ENCODE data around the gene ZNF385B. TPM values are rescaled to one million over a fixed set of nuclear protein-coding genes. Genes with fewer than 3 reads are reported as not detected.

The ZNF385B gene
- total RNA-seq, 1 experiment from 2014 or later: 0.77 TPM

- CTCF ChIA-PET: no interaction called here
- H3K27me3 Mint-ChIP-seq (ENCODE audit: insufficient read depth, unreplicated experiment): no peaks in the 10 kb centered on the region
- POLR2A ChIA-PET: no interaction called here
Observed at GRCh38 chr2:179686718-179687342, 174.6 kb downstream of the ZNF385B start.

DNA sequence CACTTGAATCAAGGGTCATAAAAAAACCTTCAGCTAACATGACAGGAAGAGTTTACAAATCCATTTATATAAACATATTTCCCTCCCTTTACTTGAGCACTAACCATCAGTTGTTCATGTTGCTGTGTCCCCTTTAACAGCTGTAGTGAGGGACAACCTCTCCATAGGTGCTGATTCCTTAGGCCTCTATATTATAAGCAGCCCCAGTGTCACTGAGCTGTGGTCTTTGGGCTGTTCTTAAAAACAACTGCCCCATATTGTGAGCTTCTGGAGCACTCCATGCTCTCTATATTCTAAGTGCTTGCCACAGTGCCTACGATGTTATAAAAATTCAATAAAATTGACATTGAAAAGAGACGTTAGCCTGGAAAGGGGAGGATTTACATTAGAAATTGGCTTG, 175.3 kb downstream of the ZNF385B start:
- DNase-seq: no peak
- H3K27me3 Mint-ChIP-seq (ENCODE audit: insufficient read depth, unreplicated experiment): no peaks in the 10 kb centered on the region
- TF ChIP-seq, protein P1, sequence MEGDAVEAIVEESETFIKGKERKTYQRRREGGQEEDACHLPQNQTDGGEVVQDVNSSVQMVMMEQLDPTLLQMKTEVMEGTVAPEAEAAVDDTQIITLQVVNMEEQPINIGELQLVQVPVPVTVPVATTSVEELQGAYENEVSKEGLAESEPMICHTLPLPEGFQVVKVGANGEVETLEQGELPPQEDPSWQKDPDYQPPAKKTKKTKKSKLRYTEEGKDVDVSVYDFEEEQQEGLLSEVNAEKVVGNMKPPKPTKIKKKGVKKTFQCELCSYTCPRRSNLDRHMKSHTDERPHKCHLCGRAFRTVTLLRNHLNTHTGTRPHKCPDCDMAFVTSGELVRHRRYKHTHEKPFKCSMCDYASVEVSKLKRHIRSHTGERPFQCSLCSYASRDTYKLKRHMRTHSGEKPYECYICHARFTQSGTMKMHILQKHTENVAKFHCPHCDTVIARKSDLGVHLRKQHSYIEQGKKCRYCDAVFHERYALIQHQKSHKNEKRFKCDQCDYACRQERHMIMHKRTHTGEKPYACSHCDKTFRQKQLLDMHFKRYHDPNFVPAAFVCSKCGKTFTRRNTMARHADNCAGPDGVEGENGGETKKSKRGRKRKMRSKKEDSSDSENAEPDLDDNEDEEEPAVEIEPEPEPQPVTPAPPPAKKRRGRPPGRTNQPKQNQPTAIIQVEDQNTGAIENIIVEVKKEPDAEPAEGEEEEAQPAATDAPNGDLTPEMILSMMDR (IDR thresholded peaks at IDR 0.05; ENCODE audit: insufficient read depth in 1 of 2, low read depth in 1 of 2, low read length in 1 of 2, severe bottlenecking in 1 of 2, unreplicated experiment in 1 of 2): no peak
- POLR2A ChIA-PET: no interaction called here
- H3K36me3 Mint-ChIP-seq (ENCODE audit: insufficient read depth, unreplicated experiment): no peaks in the 10 kb centered on the region
- H3K4me1 Mint-ChIP-seq (ENCODE audit: low read depth, unreplicated experiment): no peaks in the 10 kb centered on the region
- H3K27ac Mint-ChIP-seq (ENCODE audit: unreplicated experiment): no peak overlapping the region
- no peaks in the 10 kb centered on the region for H3K27me3 ChIP-seq (replicated peaks; ENCODE audit: control insufficient read depth, insufficient read depth, low read length)
- no peaks in the 10 kb centered on the region for H3K9me3 ChIP-seq
- no peaks in the 10 kb centered on the region for H3K9me3 Mint-ChIP-seq (ENCODE audit: unreplicated experiment)
- no peaks in the 10 kb centered on the region for H3K4me1 ChIP-seq
- CTCF ChIA-PET: no interaction called here
- no peaks in the 10 kb centered on the region for H3K36me3 ChIP-seq (ENCODE audit: control insufficient read depth, insufficient read depth, low read length)
- H3K4me3 ChIP-seq (ENCODE audit: low read depth, low read length): no peak overlapping the region
- intact Hi-C loops (cut with micrococcal nuclease; ENCODE audit: unreplicated experiment): no loop called here
- BruUV-seq (replicated peaks): no TSS peak
- H3K4me3 Mint-ChIP-seq (ENCODE audit: unreplicated experiment): no peak overlapping the region

More at GRCh38 chr2:179686718-179687342, 174.6 kb downstream of the ZNF385B start:
- Histone ChIP-seq H3K27me3 (replicated peaks; ENCODE audit: control insufficient read depth, insufficient read depth, low read length) (no peaks in the 10 kb centered on the region), H3K36me3 (ENCODE audit: control insufficient read depth, insufficient read depth, low read length) (no peaks in the 10 kb centered on the region), H3K9me3 (no peaks in the 10 kb centered on the region), H3K4me3 (ENCODE audit: low read depth, low read length) (no peak overlapping the region), H3K4me1 (no peaks in the 10 kb centered on the region)
- Mint-ChIP-seq H3K9me3 (ENCODE audit: unreplicated experiment) (no peaks in the 10 kb centered on the region), H3K4me1 (ENCODE audit: low read depth, unreplicated experiment) (no peaks in the 10 kb centered on the region), H3K27ac (ENCODE audit: unreplicated experiment) (no peak overlapping the region), H3K36me3 (ENCODE audit: insufficient read depth, unreplicated experiment) (no peaks in the 10 kb centered on the region), H3K4me3 (ENCODE audit: unreplicated experiment) (no peak overlapping the region)
- DNase-seq: no peak
- intact Hi-C loops (cut with micrococcal nuclease; ENCODE audit: unreplicated experiment): no loop called here
- TF ChIP-seq, protein P1 (IDR thresholded peaks at IDR 0.05; ENCODE audit: insufficient read depth in 1 of 2, low read depth in 1 of 2, low read length in 1 of 2, severe bottlenecking in 1 of 2, unreplicated experiment in 1 of 2): no peak
- BruUV-seq (replicated peaks): no TSS peak

DNA sequence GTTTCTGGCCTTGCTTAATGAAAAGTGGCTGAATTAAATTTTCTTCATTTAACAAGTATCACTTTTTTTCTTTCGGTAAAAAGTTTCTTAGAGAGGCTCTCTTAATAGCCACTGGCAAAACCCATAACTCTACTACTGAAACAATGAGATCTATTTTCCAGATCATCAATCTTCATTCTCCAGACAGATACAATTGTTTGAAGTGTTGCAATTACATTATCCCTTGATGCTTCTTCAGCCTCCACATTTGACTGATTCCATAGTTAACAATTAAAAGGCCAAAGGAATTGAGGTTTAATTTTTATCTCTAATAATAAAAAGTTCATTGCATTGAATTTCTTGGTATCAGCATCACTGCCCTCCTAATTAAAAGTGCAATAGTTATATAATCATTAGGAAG, 176.3 kb downstream of the ZNF385B start:
- no peak overlapping the region for H3K4me3 ChIP-seq (ENCODE audit: low read depth, low read length)
- Mint-ChIP-seq H3K36me3 (ENCODE audit: insufficient read depth, unreplicated experiment) (no peaks in the 10 kb centered on the region), H3K9me3 (ENCODE audit: unreplicated experiment) (no peaks in the 10 kb centered on the region), H3K27ac (ENCODE audit: unreplicated experiment) (no peak overlapping the region), H3K4me1 (ENCODE audit: low read depth, unreplicated experiment) (no peaks in the 10 kb centered on the region), H3K27me3 (ENCODE audit: insufficient read depth, unreplicated experiment) (no peaks in the 10 kb centered on the region), H3K4me3 (ENCODE audit: unreplicated experiment) (no peak overlapping the region)
- no peak for DNase-seq
- intact Hi-C loops (cut with micrococcal nuclease; ENCODE audit: unreplicated experiment): no loop called here
- no peaks in the 10 kb centered on the region for H3K36me3 ChIP-seq (ENCODE audit: control insufficient read depth, insufficient read depth, low read length)
- POLR2A ChIA-PET: no interaction called here
- CTCF ChIA-PET: no interaction called here
- no peaks in the 10 kb centered on the region for H3K27me3 ChIP-seq (replicated peaks; ENCODE audit: control insufficient read depth, insufficient read depth, low read length)
- no peaks in the 10 kb centered on the region for H3K9me3 ChIP-seq
- no peaks in the 10 kb centered on the region for H3K4me1 ChIP-seq
- no TSS peak for BruUV-seq (replicated peaks)
- TF ChIP-seq, protein P1 (IDR thresholded peaks at IDR 0.05; ENCODE audit: insufficient read depth in 1 of 2, low read depth in 1 of 2, low read length in 1 of 2, severe bottlenecking in 1 of 2, unreplicated experiment in 1 of 2): no peak

All from Caco-2 (cell line).